Choroid plexus epithelial cell (primary cell): ENCODE results near the gene TMCO5A.
"Not testable (repeated sequence)": the region's sequence is repeated elsewhere in the genome, so short reads cannot be mapped to it uniquely, and the experiment has no call there.

Experiments used
- DNase-seq: peaks from one replicate; pipeline ENCODE4 v3.0.0-alpha.2; 2010; ENCODE audit warnings: low read depth
- H3K4me3 ChIP-seq: 2 replicates; pipeline ENCODE4 v1.5.1; 2011; ENCODE audit warnings: low read depth, mild to moderate bottlenecking, control low read depth, low read length, moderate library complexity
- TF ChIP-seq, protein P1 (sequence below): conservative IDR thresholded peaks from 2 replicates; pipeline ENCODE4 v1.5.1; 2011; ENCODE audit warnings: low read depth, mild to moderate bottlenecking, control low read depth, inconsistent platforms, low read length, moderate library complexity

TMCO5A gene

DNA sequence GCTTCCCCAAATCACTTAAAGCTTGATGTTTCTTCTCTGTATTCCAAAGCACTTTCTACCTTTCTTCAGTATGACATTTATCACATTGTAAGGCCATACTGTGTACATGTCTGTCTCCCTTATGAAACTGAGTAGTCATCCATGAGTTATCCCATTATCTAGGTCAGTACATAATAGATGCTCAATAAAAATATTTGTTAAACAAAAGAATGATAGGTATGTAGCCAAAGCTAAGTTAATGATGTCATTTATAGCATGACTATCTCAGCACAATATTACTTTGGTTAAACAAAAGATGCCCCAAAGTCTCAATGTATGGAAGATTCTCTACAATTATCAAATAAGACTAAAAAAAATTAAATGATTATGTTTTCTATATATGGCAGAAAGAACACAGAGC lies 3.1 kb upstream of the TMCO5A start:
- H3K4me3 ChIP-seq: no peak overlapping the region
- TF ChIP-seq, protein P1, sequence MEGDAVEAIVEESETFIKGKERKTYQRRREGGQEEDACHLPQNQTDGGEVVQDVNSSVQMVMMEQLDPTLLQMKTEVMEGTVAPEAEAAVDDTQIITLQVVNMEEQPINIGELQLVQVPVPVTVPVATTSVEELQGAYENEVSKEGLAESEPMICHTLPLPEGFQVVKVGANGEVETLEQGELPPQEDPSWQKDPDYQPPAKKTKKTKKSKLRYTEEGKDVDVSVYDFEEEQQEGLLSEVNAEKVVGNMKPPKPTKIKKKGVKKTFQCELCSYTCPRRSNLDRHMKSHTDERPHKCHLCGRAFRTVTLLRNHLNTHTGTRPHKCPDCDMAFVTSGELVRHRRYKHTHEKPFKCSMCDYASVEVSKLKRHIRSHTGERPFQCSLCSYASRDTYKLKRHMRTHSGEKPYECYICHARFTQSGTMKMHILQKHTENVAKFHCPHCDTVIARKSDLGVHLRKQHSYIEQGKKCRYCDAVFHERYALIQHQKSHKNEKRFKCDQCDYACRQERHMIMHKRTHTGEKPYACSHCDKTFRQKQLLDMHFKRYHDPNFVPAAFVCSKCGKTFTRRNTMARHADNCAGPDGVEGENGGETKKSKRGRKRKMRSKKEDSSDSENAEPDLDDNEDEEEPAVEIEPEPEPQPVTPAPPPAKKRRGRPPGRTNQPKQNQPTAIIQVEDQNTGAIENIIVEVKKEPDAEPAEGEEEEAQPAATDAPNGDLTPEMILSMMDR: no peak
- DNase-seq: no peak

DNA sequence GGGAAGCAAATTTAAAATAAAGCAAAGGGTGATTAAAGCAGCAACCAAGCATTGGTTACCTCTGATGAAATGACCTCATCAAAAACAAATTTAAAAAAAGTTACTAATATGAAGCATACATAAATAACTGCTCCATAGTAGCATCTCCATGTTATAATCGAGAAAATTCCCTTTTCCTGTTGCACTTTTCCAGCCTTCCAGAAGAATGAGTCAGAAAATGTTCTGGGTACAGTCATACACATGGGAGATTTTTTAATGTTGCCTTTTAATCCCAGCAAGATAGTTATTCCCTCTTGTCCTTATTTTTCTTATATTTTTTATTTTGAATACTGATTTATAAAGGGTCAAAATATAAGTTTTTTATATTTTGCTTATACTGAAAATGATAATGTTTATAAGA lies 2.6 kb upstream of the TMCO5A start:
- no peak overlapping the region for H3K4me3 ChIP-seq
- DNase-seq: no peak
- TF ChIP-seq, protein P1: no peak

DNA sequence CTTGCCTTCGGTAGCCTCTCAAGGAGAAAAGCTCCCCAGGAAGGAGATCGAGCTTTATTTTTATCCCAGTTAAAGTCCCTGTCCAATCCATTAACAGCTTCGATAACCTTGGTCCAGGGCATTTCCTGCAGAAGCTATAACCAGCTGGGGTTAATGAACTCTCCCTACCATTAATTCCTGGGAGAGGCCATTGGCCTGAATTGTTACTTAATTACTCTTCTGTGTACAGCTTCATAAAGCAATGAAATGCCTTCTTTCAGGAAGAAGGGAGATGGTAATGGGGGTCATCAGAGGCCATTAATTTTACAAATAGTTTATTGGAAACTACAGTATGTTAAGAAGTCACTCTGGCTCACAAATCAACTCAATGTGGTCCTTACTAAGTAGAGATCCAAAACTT lies 1.9 kb upstream of the TMCO5A start:
- no peak overlapping the region for H3K4me3 ChIP-seq
- TF ChIP-seq, protein P1: no peak
- DNase-seq: no peak

DNA sequence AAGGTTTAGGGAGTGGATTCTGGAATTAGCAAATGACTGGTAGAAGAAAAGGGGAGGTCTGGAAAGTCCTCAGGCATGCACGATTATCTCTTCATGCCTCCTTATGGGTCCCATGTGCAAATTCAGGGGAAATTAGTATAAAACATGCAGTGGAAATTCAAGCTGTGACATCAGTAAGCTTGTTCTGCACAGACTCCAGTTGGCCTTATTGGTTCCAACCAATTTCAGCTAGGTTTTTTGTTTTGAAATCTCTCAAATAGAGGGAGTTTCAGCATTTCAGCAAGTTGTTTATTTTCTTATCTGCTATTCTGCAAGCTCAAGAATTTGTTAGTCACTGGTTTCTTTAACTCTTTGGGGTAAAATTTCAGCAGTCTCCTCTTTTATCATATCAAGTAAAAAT lies 774 bp upstream of the TMCO5A start:
- H3K4me3 ChIP-seq: no peak overlapping the region
- DNase-seq: peak; percentile 92
- TF ChIP-seq, protein P1: no peak

DNA sequence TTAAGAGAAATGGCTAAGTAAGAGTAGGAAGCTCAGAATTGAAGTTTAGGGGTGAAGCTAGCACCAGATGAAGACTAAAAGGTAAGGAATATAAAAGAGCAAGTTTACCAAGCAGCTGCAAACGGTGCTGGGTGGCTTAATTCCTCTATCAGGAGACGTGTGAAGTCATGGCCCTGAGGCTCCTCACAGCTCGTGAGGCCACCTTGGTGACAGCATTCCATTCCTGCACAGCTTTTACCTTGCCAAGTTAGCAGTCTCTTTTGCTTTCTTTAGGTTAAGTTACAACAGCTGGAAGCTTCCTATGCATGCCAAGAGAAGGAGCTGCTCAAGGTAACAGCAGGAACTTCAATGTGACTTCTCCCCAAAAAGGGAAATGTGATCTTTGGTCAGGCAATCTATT lies 6.4 kb downstream of the TMCO5A start:
- no peak for DNase-seq
- TF ChIP-seq, protein P1: no peak
- H3K4me3 ChIP-seq: no peak overlapping the region

DNA sequence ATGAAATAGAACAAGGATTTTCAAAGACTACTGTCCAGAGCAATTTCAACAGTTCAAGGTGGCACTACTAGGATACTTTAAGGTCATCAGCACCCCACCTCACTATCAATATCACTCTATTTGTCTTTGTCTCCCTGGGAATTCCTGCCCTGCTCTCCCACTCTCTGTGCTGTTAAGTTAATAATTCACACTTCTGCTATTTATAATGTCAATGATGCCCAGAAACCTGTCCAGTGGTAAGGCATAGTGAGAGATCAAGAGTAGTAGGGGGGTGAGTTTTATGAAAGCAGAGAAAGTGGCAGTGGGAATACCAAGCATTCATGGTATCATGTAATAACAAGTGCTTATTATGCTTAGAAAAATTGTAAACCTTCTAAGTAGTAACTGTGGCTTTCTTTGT lies 7.3 kb downstream of the TMCO5A start:
- TF ChIP-seq, protein P1: no peak
- DNase-seq: no peak
- H3K4me3 ChIP-seq: no peak overlapping the region

DNA sequence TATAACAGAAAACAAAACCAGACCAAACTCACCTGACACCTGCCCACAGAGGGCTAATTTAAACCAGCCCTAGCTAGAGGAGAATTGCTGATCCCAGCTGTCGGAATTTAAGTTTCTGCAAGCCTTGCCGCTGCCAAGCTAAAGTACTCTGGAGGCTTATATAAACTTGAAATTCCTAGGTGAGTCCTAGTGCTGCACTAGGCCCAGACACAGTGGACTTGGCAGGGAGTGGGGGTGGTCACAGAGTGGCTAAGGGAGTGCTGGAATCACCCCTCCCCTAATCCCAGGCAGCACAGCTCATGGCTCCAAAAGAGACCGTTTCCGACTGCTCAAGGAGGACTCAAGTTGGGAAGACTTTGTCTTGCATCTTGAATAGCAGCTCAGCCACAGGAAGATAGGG lies 17.6 kb downstream of the TMCO5A start:
- TF ChIP-seq, protein P1: no peak
- no peak overlapping the region for H3K4me3 ChIP-seq
- no peak for DNase-seq

DNA sequence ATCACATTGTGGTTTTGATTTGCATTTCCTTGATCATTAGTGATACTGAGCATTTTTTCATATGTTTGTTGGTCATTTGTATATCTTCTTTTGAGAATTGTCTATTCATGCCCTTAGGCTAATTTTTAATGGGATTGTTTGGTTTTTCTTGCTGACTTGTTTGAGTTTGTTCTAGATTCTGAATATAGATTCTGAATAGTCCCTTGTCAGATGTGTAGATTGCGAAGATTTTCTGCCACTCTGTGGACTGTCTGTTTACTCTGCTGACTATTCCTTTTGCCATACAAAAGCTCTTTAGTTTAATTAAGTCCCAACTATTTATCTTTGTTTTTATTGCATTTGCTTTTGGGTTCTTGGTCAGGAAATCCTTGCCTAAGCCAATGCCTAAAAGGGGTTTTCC lies 26.3 kb downstream of the TMCO5A start:
- not testable (repeated sequence) for DNase-seq, H3K4me3 ChIP-seq
